Kidney tubule cell (primary cell): ENCODE results near the gene MRPL38.

Source experiments
- DNase-seq: peaks from one replicate; pipeline ENCODE4 v3.0.0-alpha.2; 2018; ENCODE audit warnings: low spot score

Gene MRPL38

GRCh38 chr17:75919611-75920010, 14.9 kb upstream of the MRPL38 start:
- no peak for DNase-seq

DNA sequence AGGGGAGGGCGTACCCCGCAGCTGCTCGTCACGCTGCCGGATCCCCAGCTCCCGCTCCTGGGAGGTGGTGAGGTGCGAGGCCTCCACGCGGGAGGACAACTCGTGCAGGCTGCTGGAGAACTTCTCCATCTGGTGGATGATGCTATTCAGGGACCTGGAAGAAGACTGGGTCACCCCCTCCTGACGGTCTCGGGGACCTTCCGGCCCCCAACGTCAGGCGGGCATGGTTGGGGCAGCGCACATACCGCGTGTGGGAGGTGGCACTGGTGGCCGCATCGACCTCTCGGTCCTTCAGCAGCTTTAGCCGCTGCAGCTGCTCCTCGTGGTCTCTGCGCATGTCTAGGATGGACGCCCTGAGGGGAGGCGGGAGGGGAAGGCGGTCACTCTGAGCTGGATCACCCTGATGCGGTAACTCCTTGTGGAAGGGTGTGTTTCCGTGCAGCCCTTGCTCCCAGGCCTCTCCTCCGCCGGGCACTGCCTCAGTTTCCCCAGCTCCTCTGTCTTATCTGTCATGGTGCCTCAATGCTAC, 13.3 kb upstream of the MRPL38 start:
- no peak for DNase-seq

GRCh38 chr17:75917141-75917916, 12.6 kb upstream of the MRPL38 start:
- no peak for DNase-seq

DNA sequence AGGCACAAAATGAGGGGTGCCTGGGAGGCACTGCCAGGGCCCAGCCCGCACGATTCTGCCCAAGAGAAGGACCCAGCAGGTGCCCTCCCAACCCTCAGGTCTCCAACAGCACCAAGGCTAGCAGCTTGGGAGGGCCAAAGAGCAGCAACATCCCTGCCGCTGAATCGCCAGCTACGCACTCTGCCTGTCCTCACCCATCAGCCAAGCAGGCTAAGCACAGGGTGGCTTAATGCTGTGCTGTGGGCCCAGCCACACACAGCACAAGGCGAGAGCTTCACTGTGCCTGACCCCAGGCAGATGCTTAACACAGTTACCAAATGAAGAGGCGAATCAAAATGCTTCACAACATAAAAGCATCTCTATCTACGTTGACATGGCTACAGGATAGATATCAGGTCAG, 10.6 kb upstream of the MRPL38 start:
- no peak for DNase-seq

DNA sequence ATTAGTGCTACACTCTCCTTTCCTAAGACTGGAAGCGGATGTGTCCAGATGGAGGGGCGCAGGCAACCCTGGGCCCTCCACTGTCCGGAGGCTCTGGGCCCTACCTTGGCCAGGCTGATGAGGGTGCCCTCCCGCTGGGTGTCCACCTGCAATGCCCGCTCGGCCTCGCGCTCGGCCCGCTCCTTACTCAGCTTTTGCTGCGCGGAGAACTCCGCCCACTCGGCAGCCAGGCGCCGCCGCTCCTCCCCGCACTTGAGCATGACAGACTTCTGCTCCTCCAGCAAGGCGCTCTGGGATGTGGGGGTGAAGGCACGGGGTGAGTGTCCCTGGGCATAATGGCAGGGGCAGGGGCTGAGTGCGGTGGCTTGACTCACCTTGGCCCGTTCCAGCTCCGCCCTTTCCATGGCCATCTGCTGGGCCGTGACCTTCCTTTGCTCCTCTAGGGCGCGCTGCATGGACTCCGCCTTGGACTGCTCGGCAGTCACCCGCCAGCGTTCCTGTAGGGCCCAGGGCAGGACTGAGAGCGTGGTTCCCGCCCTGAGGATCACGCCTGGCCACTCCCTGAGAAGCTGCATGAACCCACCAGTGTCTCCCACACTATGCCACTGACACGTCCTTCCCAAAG, 10.1 kb upstream of the MRPL38 start:
- DNase-seq, result no peak

- no peak for DNase-seq
These were observed 9.0 kb upstream of the MRPL38 start for GRCh38 chr17:75913537-75914210.

- no peak for DNase-seq
These were observed 6.0 kb upstream of the MRPL38 start for GRCh38 chr17:75910699-75911098.

- no peak for DNase-seq
These were observed 5.2 kb upstream of the MRPL38 start for GRCh38 chr17:75909812-75910274.

DNA sequence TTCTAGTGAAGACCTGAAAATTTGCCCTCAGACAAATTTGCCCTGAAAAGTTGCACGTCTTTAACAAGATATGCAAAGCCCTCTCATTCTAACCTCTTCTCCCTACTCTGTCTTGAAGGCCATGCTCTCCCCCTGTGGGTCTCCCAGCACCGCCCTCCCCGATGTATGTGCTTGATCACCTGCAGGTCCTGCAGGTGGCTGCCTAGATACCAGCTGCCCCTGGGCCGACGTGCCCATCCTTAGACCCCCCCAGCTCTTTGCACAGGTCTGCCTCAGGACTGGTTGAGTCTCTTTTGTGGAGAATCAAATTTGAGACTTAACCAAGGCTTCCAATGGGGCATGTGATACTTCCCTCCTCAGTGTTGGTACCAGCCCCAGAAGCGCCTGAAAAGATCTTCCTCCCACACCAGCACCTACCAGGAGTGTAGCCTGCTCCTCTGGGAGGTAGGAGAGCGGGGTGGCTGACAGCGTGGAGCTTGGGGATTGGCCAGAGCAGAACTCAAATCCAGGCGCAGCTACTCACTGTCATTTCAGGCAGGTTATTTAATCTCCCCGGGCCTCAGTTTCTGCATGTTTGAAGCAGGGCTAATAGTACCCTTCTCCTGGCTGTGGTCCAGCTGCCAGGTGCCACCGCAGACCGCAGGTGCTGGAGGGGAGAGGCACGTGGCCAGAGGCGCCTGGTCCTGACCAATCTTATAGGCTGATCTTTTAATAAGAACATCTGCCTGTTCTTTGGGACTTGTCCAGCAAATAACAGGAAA, 4.5 kb upstream of the MRPL38 start:
- DNase-seq, result no peak

DNA sequence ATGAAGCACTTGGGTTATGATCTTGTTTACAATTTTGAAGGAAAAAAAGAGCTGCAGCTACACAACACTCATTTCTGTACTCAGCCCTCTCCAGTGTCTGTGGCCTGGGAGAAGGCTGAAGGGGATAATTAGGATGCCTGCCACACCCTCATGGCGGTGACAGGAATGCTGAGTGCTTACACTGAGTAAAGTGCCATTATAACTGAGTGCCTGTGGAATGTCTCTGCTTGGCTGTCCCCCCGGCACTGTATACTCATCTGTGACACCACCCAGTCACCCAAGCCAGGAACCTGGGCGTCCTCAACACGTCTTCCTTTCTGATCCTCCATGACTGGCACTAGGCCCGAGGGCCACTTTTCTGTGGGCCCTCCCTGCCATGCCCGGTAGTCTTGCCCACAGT, 3.5 kb upstream of the MRPL38 start:
- DNase-seq, result no peak

DNA sequence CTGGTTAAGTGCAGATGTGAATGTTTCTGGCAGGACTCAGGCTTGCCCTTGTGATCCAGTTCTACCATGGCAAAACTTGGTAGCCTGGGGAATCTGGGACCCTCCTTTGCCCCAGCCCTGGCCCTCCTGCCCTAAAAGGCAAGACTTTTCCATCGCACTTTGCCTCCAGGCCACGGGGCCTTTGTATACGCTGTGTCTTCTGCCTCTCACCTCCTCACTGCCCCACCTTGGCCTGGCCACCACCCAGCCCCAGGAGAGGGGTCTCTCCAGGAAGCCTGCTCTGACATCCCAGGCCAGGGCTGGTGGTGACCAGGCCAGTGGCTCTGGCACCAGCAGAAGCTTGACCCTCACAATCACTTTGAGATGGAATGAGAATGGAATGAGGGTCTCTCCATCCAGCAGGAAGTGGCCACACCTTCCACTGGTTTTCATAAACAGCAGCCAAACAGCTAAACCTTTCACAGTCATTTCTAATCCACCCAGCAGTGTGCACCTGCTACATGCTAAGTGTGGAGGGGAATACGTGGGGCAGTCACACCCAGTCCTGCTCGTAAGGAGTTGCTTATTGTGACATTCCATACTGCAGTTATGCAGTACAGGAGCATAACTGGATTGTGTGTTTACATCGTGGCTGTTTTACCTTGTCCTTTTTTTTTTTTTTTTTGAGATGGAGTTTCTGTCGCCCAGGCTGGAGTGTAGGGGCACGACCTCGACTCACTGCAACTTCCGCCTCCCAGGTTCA, 1.6 kb upstream of the MRPL38 start:
- DNase-seq, result no peak

DNA sequence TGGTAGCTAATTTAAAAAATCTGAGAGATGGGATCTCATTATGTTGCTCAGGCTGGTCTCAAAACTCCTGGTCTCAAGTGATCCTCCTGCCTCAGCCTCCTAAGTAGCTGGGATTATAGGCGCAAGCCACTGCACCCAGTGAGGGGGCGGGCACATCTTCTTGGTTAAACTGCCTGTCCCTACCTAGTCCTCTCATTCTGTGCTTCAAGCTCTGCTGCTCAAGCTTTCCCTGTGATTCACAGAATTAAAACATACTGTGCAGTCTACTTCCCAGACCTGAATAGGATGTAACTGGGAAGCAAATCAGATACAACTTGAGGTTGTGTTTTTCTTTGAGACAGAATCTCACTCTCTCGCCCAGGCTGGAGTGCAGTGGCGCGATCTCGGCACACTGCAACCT, 2.3 kb downstream of the MRPL38 start:
- peak; percentile 83 for DNase-seq

GRCh38 chr17:75901727-75902126, 3.0 kb downstream of the MRPL38 start:
- no peak for DNase-seq

- no peak for DNase-seq
These were observed 3.8 kb downstream of the MRPL38 start for GRCh38 chr17:75900691-75901533.

DNA sequence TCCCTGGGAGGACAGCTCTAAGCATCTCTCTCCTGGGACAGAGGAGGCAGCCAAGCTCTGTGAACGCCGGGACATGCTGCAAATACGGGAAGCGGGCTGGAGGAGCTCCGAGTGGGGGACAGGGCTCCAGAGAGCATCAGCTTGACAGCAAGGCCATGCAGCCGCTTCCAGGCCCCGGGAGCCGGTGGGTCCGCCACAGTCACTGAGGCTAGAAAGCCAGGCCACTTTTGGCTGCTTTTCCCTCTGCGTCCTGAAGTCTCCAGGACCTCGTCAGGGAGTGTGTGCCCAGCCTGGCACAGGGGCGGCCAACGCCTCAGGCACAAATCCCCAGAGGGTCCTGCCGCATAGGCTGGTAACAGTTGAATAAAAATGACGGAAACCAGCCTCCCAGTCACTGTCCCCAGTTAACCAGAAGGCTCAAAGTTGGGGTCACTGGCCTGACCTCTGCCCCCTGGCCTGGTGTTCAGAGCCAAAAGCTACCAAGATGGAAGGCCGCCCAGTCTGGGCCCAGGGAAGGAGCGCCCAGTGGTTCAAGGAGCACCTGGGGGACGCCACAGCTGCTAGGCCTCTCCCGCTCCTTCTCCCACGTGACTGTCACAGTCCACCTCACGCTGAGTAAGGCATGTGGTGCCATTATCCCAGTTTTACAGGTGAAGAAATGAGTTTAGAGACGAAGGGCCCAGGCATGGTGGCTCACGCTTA, 4.8 kb downstream of the MRPL38 start:
- no peak for DNase-seq

GRCh38 chr17:75899353-75899752, 5.3 kb downstream of the MRPL38 start:
- no peak for DNase-seq

DNA sequence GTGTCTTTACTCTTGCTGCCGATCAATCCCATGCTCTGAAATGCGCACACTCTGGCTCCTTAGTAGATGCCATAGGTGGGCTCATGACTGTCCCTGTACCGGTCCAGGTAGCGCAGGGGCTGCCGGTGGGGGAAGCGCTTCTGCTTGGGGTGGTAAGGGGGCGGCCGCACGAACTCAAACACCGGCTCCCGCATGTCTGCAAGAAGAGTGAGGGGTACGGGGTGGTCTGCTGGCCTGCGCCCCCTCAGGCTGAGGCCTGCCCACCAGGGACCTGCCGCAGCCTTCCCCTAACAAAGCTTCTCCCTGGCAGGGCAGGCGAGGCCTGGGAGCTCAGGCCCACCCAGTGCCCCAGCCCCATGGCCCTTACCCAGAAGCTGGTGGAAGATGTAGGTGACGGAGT, 5.9 kb downstream of the MRPL38 start:
- DNase-seq, result no peak

GRCh38 chr17:75898065-75898464, 6.6 kb downstream of the MRPL38 start:
- no peak for DNase-seq

- DNase-seq, result no peak
These were observed 7.3 kb downstream of the MRPL38 start for GRCh38 chr17:75897160-75898019.
